Smooth muscle cell (in vitro differentiated cells): Measurements from ENCODE around the gene FAH. TPM values are rescaled to one million over a fixed set of nuclear protein-coding genes. Genes with fewer than 3 reads are reported as not detected.

Source experiments
- DNase-seq: peaks from one replicate; lab custom pipeline; 2025; ENCODE audit not compliant: unreplicated experiment; lab: John Stamatoyannopoulos, UW
- H2AFZ ChIP-seq: fragments of 200-600 bp; sonication (generic); 2 replicates; pipeline ENCODE4 v1.6.0; 2016; ENCODE audit warnings: antibody characterized with exemption, low read depth, mild to moderate bottlenecking
- H3F3A ChIP-seq: fragments of 200-600 bp; sonication (generic); 2 replicates; pipeline ENCODE4 v1.6.0; 2017; ENCODE audit warnings: antibody characterized with exemption, low read depth
- H3K27ac ChIP-seq: fragments of 200-600 bp; sonication (generic); 2 replicates; pipeline ENCODE4 v1.5.1; 2016; ENCODE audit warnings: low read depth, mild to moderate bottlenecking
- H3K27me3 ChIP-seq: fragments of 200-600 bp; sonication (generic); 2 replicates; pipeline ENCODE4 v1.6.1; 2016; ENCODE audit warnings: low read depth, mild to moderate bottlenecking
- H3K36me3 ChIP-seq: fragments of 200-600 bp; sonication (generic); 2 replicates; pipeline ENCODE4 v1.5.1; 2016; ENCODE audit warnings: low read depth
- H3K4me1 ChIP-seq: fragments of 200-600 bp; sonication (generic); 2 replicates; pipeline ENCODE4 v1.5.1; 2016; ENCODE audit warnings: low read depth
- H3K4me2 ChIP-seq: fragments of 200-600 bp; sonication (generic); 2 replicates; pipeline ENCODE4 v1.6.0; 2016; ENCODE audit warnings: mild to moderate bottlenecking
- H3K4me3 ChIP-seq: fragments of 200-600 bp; sonication (generic); 2 replicates; pipeline ENCODE4 v1.5.1; 2016; ENCODE audit warnings: mild to moderate bottlenecking
- H3K79me2 ChIP-seq: fragments of 200-600 bp; sonication (generic); 2 replicates; pipeline ENCODE4 v1.6.0; 2016; ENCODE audit warnings: low read depth, mild to moderate bottlenecking
- H3K9ac ChIP-seq: fragments of 200-600 bp; sonication (generic); 2 replicates; pipeline ENCODE4 v1.6.0; 2016; ENCODE audit warnings: low read depth
- H3K9me3 ChIP-seq: fragments of 200-600 bp; sonication (generic); replicated peaks from 2 replicates; pipeline ENCODE4 v1.5.1; 2016; ENCODE audit warnings: low read depth
- H4K20me1 ChIP-seq: fragments of 200-600 bp; sonication (generic); 2 replicates; pipeline ENCODE4 v1.6.0; 2016; ENCODE audit warnings: low read depth
- CTCF ChIP-seq: fragments of 200-600 bp; sonication (generic); IDR thresholded peaks from 2 replicates; pipeline ENCODE4 v1.5.1; 2017; ENCODE audit warnings: borderline replicate concordance, mild to moderate bottlenecking, antibody characterized with exemption; ENCODE audit not compliant: insufficient read depth, poor library complexity, severe bottlenecking
- WGBS: methylation state at CpG from one replicate; pipeline ENCODE4 v1.1.7; 2016; ENCODE audit warnings: low lambda C conversion rate; 5-methylcytosine and 5-hydroxymethylcytosine counted together
- polyA plus RNA-seq: library from polyadenylated mRNA; unstranded; fragments of >200 nt; fragmentation: Nextera tagmentation; extraction: Ambion mirVana; gene quantifications from 2 replicates; pipeline ENCODE4 v1.2.1, GENCODE V29; 2016
- total RNA-seq: library from RNA; depleted of rRNA; stranded (reverse); fragments of >200 nt; gene quantifications from 2 replicates; pipeline ENCODE4 v1.2.3, GENCODE V29; 2014

The FAH gene
- total and polyA plus RNA-seq, 2 experiments from 2014 or later = 18.3 to 36.7 TPM

DNA sequence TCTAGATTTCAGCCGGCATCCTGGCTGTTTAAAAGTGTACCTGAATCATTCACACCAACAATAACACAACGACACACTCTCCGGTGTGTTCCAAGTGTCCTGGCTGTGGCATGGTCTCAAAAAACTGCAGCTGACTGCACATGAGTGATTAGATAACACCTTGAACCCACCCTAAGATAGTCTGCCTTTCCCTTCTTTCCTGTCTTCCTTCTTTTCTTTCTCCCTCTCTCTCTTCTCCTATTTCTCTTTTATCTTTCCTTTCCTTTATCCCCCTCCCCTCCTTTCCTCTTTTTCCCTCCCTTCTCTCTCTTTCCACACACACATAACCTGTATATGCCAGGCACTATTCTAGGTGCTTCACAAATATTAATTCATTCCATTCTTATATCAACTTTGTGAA lies 1.2 kb upstream of the FAH start:
- Histone ChIP-seq H3K4me3 (no peak overlapping the region), H3K27ac (no peak overlapping the region), H3K9me3 (no peaks in the 10 kb centered on the region), H4K20me1 (no peaks in the 10 kb centered on the region), H2AFZ (no peak overlapping the region), H3K4me2 (peak overlapping the region; percentile 83), H3F3A (peaks cover 13% of the 10 kb centered on the region), H3K9ac (no peak overlapping the region), H3K4me1 (peaks cover 15% of the 10 kb centered on the region), H3K36me3 (no peaks in the 10 kb centered on the region), H3K27me3 (no peaks in the 10 kb centered on the region), H3K79me2 (no peaks in the 10 kb centered on the region)
- WGBS = 89% methylated on average over 3 of the region's 3 CpGs
- TF ChIP-seq CTCF = no peak
- no peak for DNase-seq

DNA sequence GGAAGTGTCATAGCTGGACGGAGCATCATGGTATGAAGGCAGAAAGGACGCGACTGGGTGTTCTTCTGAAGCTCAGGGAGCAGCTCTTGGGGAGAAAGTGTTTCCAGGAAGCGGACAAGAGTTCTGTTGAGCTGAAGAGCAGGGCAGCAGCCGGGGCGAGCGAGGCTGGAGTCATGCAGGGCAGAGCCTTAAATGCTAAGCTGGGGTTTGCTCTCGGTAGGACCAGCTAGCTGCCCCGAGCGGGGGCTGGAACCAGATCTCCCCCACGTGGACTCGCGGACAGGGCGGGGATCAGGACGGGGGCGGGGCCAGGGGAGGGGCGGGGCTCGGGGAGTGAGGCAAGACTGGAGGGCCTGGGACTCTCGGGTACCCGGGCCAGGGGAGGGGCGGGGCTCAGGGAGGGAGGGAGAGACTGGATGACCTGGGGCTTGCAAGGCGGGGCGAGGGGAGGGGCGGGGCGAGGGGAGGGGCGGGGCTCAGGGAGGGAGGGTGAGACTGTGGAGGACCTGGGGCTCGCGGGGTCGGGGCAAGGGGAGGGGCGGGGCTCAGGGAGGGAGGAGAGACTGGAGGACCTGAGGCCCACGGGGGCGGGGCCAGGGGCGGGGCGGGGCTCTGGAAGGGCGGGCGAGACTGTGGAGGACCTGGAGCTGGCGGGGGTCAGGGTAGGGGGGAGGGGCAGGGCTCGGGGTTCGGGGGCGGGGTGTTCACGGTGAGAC lies 461 bp upstream of the FAH start:
- no peak for TF ChIP-seq CTCF
- Histone ChIP-seq H3K9me3 (no peaks in the 10 kb centered on the region), H3K9ac (peak overlapping the region; percentile 84), H3K36me3 (no peaks in the 10 kb centered on the region), H3K79me2 (no peaks in the 10 kb centered on the region), H3K4me2 (peak overlapping the region; percentile 86), H4K20me1 (no peaks in the 10 kb centered on the region), H3F3A (peaks cover 13% of the 10 kb centered on the region), H2AFZ (peak overlapping the region; percentile 67), H3K4me1 (peaks cover 15% of the 10 kb centered on the region), H3K27me3 (no peaks in the 10 kb centered on the region), H3K4me3 (peak overlapping the region; percentile 89), H3K27ac (peak overlapping the region; percentile 69)
- WGBS = 2% methylated on average over 16 of the region's 41 CpGs
- peak; percentile 97 for DNase-seq

GRCh38 chr15:80153900-80154299 lies 1.1 kb downstream of the FAH start:
- H4K20me1 ChIP-seq = no peaks in the 10 kb centered on the region
- H3K4me2 ChIP-seq = peak overlapping the region; percentile 86
- H3K4me1 ChIP-seq = peaks cover 15% of the 10 kb centered on the region
- H2AFZ ChIP-seq = no peak overlapping the region
- no peak for DNase-seq
- H3K27me3 ChIP-seq = no peaks in the 10 kb centered on the region
- H3K4me3 ChIP-seq = peak overlapping the region; percentile 89
- peaks cover 13% of the 10 kb centered on the region for H3F3A ChIP-seq
- peak overlapping the region; percentile 69 for H3K27ac ChIP-seq
- no peaks in the 10 kb centered on the region for H3K36me3 ChIP-seq
- TF ChIP-seq CTCF = no peak
- H3K9ac ChIP-seq = peak overlapping the region; percentile 84
- 70% methylated on average over 4 of the region's 4 CpGs for WGBS
- H3K79me2 ChIP-seq = no peaks in the 10 kb centered on the region
- H3K9me3 ChIP-seq = no peaks in the 10 kb centered on the region

- Histone ChIP-seq H3K27ac (peak overlapping the region; percentile 69), H3K79me2 (no peaks in the 10 kb centered on the region), H3F3A (peaks cover 13% of the 10 kb centered on the region), H3K27me3 (no peaks in the 10 kb centered on the region), H3K4me3 (no peak overlapping the region), H3K9ac (no peak overlapping the region), H3K9me3 (no peaks in the 10 kb centered on the region), H2AFZ (no peak overlapping the region), H3K4me2 (peak overlapping the region; percentile 86), H3K4me1 (peaks cover 15% of the 10 kb centered on the region), H3K36me3 (no peaks in the 10 kb centered on the region), H4K20me1 (no peaks in the 10 kb centered on the region)
- 91% methylated on average over 6 of the region's 6 CpGs for WGBS
- DNase-seq = no peak
- no peak for TF ChIP-seq CTCF
Measured at GRCh38 chr15:80154336-80154735, 1.5 kb downstream of the FAH start.
